ENCODE measurements around the gene C1QTNF1.

The C1QTNF1 gene, protein sequence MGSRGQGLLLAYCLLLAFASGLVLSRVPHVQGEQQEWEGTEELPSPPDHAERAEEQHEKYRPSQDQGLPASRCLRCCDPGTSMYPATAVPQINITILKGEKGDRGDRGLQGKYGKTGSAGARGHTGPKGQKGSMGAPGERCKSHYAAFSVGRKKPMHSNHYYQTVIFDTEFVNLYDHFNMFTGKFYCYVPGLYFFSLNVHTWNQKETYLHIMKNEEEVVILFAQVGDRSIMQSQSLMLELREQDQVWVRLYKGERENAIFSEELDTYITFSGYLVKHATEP

DNA sequence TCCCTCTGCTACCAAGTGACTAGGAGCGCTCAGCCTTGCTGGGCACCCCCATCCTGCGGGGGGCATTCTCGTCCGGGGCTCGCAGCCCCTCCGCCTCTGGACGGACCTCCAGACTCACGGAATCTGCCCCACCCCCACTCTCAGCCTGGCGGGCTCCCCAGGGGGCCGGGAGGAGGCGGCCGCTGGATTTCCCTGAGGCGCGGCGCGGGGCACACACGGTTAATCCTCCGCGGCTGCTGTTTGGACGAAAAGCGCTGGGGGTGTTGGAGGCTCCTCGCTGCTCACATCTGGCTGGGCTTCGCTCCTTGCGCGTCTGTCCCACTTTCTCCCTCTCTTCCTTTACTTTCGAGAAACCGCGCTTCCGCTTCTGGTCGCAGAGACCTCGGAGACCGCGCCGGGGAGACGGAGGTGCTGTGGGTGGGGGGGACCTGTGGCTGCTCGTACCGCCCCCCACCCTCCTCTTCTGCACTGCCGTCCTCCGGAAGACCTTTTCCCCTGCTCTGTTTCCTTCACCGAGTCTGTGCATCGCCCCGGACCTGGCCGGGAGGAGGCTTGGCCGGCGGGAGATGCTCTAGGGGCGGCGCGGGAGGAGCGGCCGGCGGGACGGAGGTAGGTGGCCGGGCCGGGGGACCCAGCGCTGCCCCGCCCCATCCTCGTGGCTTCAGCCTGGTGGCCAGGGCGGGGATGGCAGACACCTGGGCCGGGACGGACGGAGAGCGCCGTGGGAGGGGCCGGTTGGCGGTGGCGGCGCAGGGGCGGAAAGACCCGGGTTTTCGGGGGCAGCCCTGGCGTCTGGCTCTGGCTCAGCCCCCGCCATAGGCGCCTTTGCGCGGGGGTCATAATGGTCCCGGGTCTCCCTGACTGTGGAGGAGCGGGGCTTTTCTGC, at the start of gene C1QTNF1:
TSS of gene C1QTNF1 (plus strand) at position 284 of the 886 bp plus-strand sequence. CDS start 19,800 bp downstream, outside the sequence.
- H3K4me3 ChIP-seq (ENCODE audit: low read depth, low read length), result peak within 1 kb of the TSS; percentile 74
- DNase-seq, result peak; percentile 84
- TF ChIP-seq, protein P1, sequence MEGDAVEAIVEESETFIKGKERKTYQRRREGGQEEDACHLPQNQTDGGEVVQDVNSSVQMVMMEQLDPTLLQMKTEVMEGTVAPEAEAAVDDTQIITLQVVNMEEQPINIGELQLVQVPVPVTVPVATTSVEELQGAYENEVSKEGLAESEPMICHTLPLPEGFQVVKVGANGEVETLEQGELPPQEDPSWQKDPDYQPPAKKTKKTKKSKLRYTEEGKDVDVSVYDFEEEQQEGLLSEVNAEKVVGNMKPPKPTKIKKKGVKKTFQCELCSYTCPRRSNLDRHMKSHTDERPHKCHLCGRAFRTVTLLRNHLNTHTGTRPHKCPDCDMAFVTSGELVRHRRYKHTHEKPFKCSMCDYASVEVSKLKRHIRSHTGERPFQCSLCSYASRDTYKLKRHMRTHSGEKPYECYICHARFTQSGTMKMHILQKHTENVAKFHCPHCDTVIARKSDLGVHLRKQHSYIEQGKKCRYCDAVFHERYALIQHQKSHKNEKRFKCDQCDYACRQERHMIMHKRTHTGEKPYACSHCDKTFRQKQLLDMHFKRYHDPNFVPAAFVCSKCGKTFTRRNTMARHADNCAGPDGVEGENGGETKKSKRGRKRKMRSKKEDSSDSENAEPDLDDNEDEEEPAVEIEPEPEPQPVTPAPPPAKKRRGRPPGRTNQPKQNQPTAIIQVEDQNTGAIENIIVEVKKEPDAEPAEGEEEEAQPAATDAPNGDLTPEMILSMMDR (IDR thresholded peaks at IDR 0.05; ENCODE audit: low read depth, low read length), result peak; percentile 60
- H3K27ac ChIP-seq, result peak within 1 kb of the TSS; percentile 45
- H3K9me3 ChIP-seq (ENCODE audit: severe bottlenecking), result no peaks in the 10 kb centered on the region
- H3K36me3 ChIP-seq, result no peaks in the 10 kb centered on the region
- H3K27me3 ChIP-seq (ENCODE audit: insufficient read depth, low read depth, severe bottlenecking), result peaks cover 3% of the 10 kb centered on the region

DNA sequence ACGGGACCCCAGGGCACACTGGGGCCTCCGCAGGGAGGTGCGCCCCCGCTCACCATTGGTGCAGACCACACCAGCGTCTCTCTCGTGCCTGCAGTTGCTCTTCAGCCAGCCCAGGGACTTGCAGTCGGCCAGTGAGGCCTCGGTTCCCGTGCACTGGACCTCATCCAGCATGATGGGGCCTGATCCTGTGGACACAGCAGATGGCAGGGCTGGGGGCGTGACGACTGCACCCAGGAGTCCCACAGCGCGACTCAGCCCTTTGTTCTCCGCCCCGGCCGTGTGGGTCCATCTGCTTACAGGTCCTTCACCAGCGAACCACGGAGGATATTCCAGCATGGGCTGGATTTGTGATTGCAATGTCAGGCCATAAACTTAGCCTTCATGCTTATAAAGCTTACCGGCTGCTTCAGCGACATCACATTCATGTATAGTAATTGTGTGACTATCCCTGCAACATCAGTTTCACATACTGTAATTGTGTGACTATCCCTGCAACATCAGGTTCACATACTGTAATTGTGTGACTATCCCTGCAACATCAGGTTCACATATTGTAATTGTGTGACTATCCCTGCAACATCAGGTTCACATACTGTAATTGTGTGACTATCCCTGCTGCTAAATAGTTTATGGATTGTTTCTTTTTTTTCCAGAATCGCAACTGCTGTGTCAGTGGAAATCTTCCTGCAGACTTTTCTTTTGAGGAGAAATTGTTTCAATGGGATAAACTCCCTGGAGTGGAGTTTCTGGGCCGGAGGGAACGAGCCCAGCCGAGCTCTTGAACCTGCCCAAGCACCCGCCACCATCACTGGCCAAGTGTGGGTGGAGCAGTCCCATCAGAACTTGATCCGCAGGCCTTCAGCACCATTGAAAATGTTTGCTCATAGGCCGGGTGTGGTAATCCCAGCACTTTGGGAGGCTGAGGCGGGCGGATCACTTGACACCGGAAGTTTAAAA, 49.1 kb upstream of the C1QTNF1 start:
- Histone ChIP-seq H3K36me3 (no peaks in the 10 kb centered on the region), H3K4me3 (ENCODE audit: low read depth, low read length) (peak overlapping the region; percentile 3; the same call in 1 of the 2 replicates), H3K27ac (peak overlapping the region; percentile 78), H3K9me3 (ENCODE audit: severe bottlenecking) (no peaks in the 10 kb centered on the region), H3K27me3 (ENCODE audit: insufficient read depth, low read depth, severe bottlenecking) (no peaks in the 10 kb centered on the region)
- peak; percentile 99 for DNase-seq
- TF ChIP-seq, protein P1 (IDR thresholded peaks at IDR 0.05; ENCODE audit: low read depth, low read length), result no peak

DNA sequence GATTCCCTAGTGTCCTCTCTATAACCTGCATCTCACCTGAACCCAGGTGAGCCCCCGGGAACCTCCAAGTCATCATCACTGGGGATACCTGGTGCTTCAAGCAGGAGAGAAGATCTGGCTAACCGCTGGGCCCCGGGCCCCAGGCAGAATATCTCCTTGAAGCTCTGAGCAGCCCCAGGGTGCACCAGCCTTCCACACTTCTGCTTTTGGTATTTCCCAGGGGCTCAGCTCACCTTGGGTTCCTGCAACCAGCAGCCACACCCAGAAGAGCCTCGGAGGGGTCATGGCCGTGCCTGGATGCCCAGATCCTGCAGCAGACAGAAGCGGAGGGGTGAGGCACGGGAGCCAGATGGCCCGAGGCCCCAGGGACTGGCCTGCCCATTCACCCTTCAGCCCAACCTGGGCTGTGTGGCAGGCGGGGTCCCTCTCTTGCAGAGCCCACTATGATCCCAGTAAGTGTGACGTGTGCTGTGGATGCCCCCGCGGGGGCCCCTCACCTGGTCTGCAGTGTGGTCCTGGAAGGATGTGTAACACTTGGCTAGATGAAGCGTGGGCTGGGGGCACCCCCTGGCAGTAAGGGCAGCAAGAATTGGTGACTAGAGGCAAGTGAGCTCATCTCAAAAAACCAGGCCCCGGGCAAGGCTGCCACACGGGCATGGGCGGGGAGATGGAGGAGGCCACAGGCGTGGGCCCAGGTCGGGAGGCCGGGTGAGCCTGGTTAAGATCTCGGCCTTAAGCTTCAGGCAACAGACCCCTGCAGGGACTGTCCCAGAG, 46.9 kb upstream of the C1QTNF1 start:
- Histone ChIP-seq H3K4me3 (ENCODE audit: low read depth, low read length) (no peak overlapping the region), H3K9me3 (ENCODE audit: severe bottlenecking) (no peaks in the 10 kb centered on the region), H3K36me3 (no peaks in the 10 kb centered on the region), H3K27ac (0 out of 2 replicates have a peak overlapping the region, but pooled peaks have one; percentile 45), H3K27me3 (ENCODE audit: insufficient read depth, low read depth, severe bottlenecking) (no peaks in the 10 kb centered on the region)
- no peak for DNase-seq
- TF ChIP-seq, protein P1 (IDR thresholded peaks at IDR 0.05; ENCODE audit: low read depth, low read length), result no peak

DNA sequence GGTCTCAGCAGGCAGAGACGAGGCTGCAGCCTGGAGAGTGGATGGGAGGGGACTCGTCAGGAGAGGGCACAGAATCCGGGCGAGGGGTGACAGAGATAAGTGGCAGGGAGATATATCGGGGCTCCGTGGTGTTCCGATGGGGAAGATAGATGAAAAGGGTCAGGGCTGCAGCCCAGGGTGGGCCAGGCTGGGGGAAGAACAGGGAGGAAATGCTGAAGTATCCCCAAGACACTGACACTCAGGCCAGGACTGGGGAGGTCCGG, 46.4 kb upstream of the C1QTNF1 start:
- TF ChIP-seq, protein P1 (IDR thresholded peaks at IDR 0.05; ENCODE audit: low read depth, low read length), result no peak
- H3K27ac ChIP-seq, result no peak overlapping the region
- H3K4me3 ChIP-seq (ENCODE audit: low read depth, low read length), result no peak overlapping the region
- H3K9me3 ChIP-seq (ENCODE audit: severe bottlenecking), result no peaks in the 10 kb centered on the region
- DNase-seq, result no peak
- H3K36me3 ChIP-seq, result no peaks in the 10 kb centered on the region
- no peaks in the 10 kb centered on the region for H3K27me3 ChIP-seq (ENCODE audit: insufficient read depth, low read depth, severe bottlenecking)

All from WERI-Rb-1 (cell line).